Neural cell (in vitro differentiated cells): ENCODE results near the gene SLC12A8. TPM values are rescaled to one million over a fixed set of nuclear protein-coding genes. Genes with fewer than 3 reads are reported as not detected.

Source experiments
- H2AFZ ChIP-seq: fragments of 200-600, 300-800 bp; sonication (generic), shearing (Covaris generic); 2 replicates; pipeline ENCODE4 v1.6.0; 2014; ENCODE audit warnings: low read depth, mild to moderate bottlenecking, antibody characterized with exemption, low read length, moderate library complexity
- H3F3A ChIP-seq: fragments of 200-600 bp; shearing (Covaris generic); 2 replicates; pipeline ENCODE4 v1.6.1; 2016; ENCODE audit warnings: mild to moderate bottlenecking, moderate library complexity, mixed read lengths, antibody characterized with exemption, low read length; ENCODE audit not compliant: insufficient read depth, poor library complexity, severe bottlenecking
- H3K27ac ChIP-seq: fragments of 200-600, 300-800 bp; sonication (generic), shearing (Covaris generic); 2 replicates; pipeline ENCODE4 v1.5.1; 2014; ENCODE audit warnings: mild to moderate bottlenecking, low read length, moderate library complexity
- H3K27me3 ChIP-seq: fragments of 300-800, 200-600 bp; sonication (generic), shearing (Covaris generic); 2 replicates; pipeline ENCODE4 v1.6.0; 2014; ENCODE audit warnings: mild to moderate bottlenecking, low read depth, low read length, moderate library complexity; ENCODE audit not compliant: insufficient read depth
- H3K36me3 ChIP-seq: fragments of 300-800, 200-600 bp; sonication (generic), shearing (Covaris generic); 2 replicates; pipeline ENCODE4 v1.5.1; 2014; ENCODE audit warnings: mild to moderate bottlenecking, antibody characterized with exemption, low read length, moderate library complexity; ENCODE audit not compliant: insufficient read depth
- H3K4me2 ChIP-seq: fragments of 300-800, 200-600 bp; sonication (generic), shearing (Covaris generic); 2 replicates; pipeline ENCODE4 v1.6.0; 2014; ENCODE audit warnings: mild to moderate bottlenecking, low read length
- H3K4me3 ChIP-seq: fragments of 300-800, 200-600 bp; sonication (generic), shearing (Covaris generic); 2 replicates; pipeline ENCODE4 v1.5.1; 2014; ENCODE audit warnings: mild to moderate bottlenecking, low read length, moderate library complexity
- H3K79me2 ChIP-seq: fragments of 200-600 bp; shearing (Covaris generic); replicated peaks from 2 replicates; pipeline ENCODE4 v1.6.0; 2014; ENCODE audit warnings: mild to moderate bottlenecking, low read length, moderate library complexity; ENCODE audit not compliant: insufficient read depth
- H3K9ac ChIP-seq: fragments of 300-800, 200-600 bp; sonication (generic), shearing (Covaris generic); 2 replicates; pipeline ENCODE4 v1.6.1; 2016; ENCODE audit warnings: mild to moderate bottlenecking, low read length, mixed read lengths
- H3K9me2 ChIP-seq: fragments of 200-600 bp; shearing (Covaris generic); 2 replicates; pipeline ENCODE4 v1.6.1; 2016; ENCODE audit warnings: mild to moderate bottlenecking, low read length, mixed read lengths; ENCODE audit not compliant: insufficient read depth
- H3K9me3 ChIP-seq: fragments of 200-600, 300-800 bp; sonication (generic), shearing (Covaris generic); 2 replicates; pipeline ENCODE4 v1.6.1; 2016; ENCODE audit warnings: mild to moderate bottlenecking, mixed run types, low read length, moderate library complexity, mixed read lengths
- H4K20me1 ChIP-seq: fragments of 200-600 bp; shearing (Covaris generic); 2 replicates; pipeline ENCODE4 v1.6.1; 2016; ENCODE audit warnings: mild to moderate bottlenecking, mixed run types; ENCODE audit not compliant: insufficient read depth
- CTCF ChIP-seq: fragments of 450-650 bp; IDR thresholded peaks from 2 replicates; pipeline ENCODE4 v1.5.1; 2014; ENCODE audit warnings: antibody characterized with exemption, mild to moderate bottlenecking, moderate library complexity; ENCODE audit not compliant: poor library complexity, severe bottlenecking
- EP300 ChIP-seq: fragments of 450-650 bp; conservative IDR thresholded peaks from 2 replicates; pipeline ENCODE4 v1.6.1; 2014; ENCODE audit warnings: antibody characterized with exemption, mild to moderate bottlenecking, moderate library complexity; ENCODE audit not compliant: poor library complexity, severe bottlenecking
- EZH2 ChIP-seq: fragments of 200-600, 300-800 bp; shearing (Covaris generic), sonication (generic); IDR thresholded peaks from 2 replicates; pipeline ENCODE4 v1.6.1; 2014; ENCODE audit warnings: antibody characterized with exemption, low read length, borderline replicate concordance, mild to moderate bottlenecking; ENCODE audit not compliant: insufficient read depth, poor library complexity, severe bottlenecking
- MXI1 ChIP-seq: fragments of 450-650 bp; conservative IDR thresholded peaks from 2 replicates; pipeline ENCODE4 v1.6.1; 2014; ENCODE audit warnings: antibody characterized with exemption, mild to moderate bottlenecking; ENCODE audit not compliant: poor library complexity, severe bottlenecking
- POLR2AphosphoS5 ChIP-seq: IDR thresholded peaks from 2 replicates; pipeline ENCODE4 v1.6.1; 2012
- RAD21 ChIP-seq: fragments of 450-650 bp; conservative IDR thresholded peaks from 2 replicates; pipeline ENCODE4 v1.6.1; 2014; ENCODE audit warnings: antibody characterized with exemption, mild to moderate bottlenecking, moderate library complexity
- REST ChIP-seq: IDR thresholded peaks from 2 replicates; pipeline ENCODE4 v1.6.1; 2012; ENCODE audit warnings: borderline replicate concordance
- SMC3 ChIP-seq: fragments of 450-650 bp; conservative IDR thresholded peaks from 2 replicates; pipeline ENCODE4 v1.6.1; 2014; ENCODE audit warnings: antibody characterized with exemption, mild to moderate bottlenecking, moderate library complexity; ENCODE audit not compliant: poor library complexity
- TAF1 ChIP-seq: IDR thresholded peaks from 2 replicates; pipeline ENCODE4 v1.6.1; 2012; ENCODE audit warnings: low read depth
- polyA plus RNA-seq: library from polyadenylated mRNA; depleted of rRNA; stranded (reverse); fragments of >200 nt; gene quantifications from 2 replicates; pipeline ENCODE4 v1.2.3, GENCODE V29; 2014

The SLC12A8 gene
- polyA plus RNA-seq, 1 donor from 2014 or later = 4.6 TPM

GRCh38 chr3:125245521-125245920, 33.0 kb upstream of the SLC12A8 start:
- Histone ChIP-seq H3F3A (no peaks in the 10 kb centered on the region), H3K27ac (no peak overlapping the region), H3K36me3 (peaks cover 3% of the 10 kb centered on the region), H2AFZ (no peak overlapping the region), H3K9ac (no peak overlapping the region), H3K79me2 (no peaks in the 10 kb centered on the region), H3K27me3 (no peaks in the 10 kb centered on the region), H3K9me3 (no peaks in the 10 kb centered on the region), H3K4me3 (no peak overlapping the region), H3K9me2 (no peaks in the 10 kb centered on the region), H3K4me2 (no peak overlapping the region), H4K20me1 (no peaks in the 10 kb centered on the region)
- TF ChIP-seq EZH2 = no peak
- no peak for TF ChIP-seq REST
- TF ChIP-seq POLR2AphosphoS5 = no peak
- TF ChIP-seq SMC3 = no peak
- TF ChIP-seq CTCF = no peak
- TF ChIP-seq MXI1 = no peak
- TF ChIP-seq RAD21 = no peak
- no peak for TF ChIP-seq TAF1
- no peak for TF ChIP-seq EP300

- no peaks in the 10 kb centered on the region for H3K9me2 ChIP-seq
- no peaks in the 10 kb centered on the region for H4K20me1 ChIP-seq
- peaks cover 3% of the 10 kb centered on the region for H3K36me3 ChIP-seq
- no peak for TF ChIP-seq EP300
- TF ChIP-seq TAF1 = no peak
- TF ChIP-seq EZH2 = no peak
- no peak for TF ChIP-seq SMC3
- no peak for TF ChIP-seq MXI1
- no peak for TF ChIP-seq CTCF
- TF ChIP-seq RAD21 = no peak
- no peak for TF ChIP-seq POLR2AphosphoS5
- TF ChIP-seq REST = no peak
- no peak overlapping the region for H3K9ac ChIP-seq
- no peak overlapping the region for H3K4me2 ChIP-seq
- no peak overlapping the region for H3K4me3 ChIP-seq
- no peak overlapping the region for H2AFZ ChIP-seq
- no peak overlapping the region for H3K27ac ChIP-seq
- no peaks in the 10 kb centered on the region for H3K79me2 ChIP-seq
- no peaks in the 10 kb centered on the region for H3K27me3 ChIP-seq
- no peaks in the 10 kb centered on the region for H3F3A ChIP-seq
- no peaks in the 10 kb centered on the region for H3K9me3 ChIP-seq
Observed at GRCh38 chr3:125240496-125240895, 27.9 kb upstream of the SLC12A8 start.
